MV-4-11 (cell line): ENCODE measurements around the gene LDLRAD2.

Experiments used
- DNase-seq: peaks from one replicate; lab custom pipeline; 2025; lab: John Stamatoyannopoulos, UW

LDLRAD2 gene

DNA sequence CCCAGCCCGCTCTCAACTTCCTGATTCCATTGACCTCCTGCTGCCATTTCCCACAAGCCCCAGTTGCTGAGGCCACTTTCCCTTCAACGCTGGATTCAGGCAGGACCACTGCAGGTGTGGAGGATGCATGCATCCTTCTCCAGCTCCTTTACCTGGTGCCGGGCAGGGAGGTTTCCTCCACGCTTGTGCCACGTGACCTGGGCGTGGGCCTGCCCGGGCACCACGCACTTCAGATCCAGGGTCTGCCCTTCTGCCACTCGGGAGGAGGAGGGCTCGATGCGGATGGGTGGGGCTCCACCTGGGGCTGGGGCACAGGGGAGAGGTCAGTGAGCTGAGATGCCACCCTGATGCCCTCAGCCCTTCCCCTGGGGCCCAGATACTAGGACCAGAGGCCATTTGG, 31.9 kb downstream of the LDLRAD2 start:
- no peak for DNase-seq

DNA sequence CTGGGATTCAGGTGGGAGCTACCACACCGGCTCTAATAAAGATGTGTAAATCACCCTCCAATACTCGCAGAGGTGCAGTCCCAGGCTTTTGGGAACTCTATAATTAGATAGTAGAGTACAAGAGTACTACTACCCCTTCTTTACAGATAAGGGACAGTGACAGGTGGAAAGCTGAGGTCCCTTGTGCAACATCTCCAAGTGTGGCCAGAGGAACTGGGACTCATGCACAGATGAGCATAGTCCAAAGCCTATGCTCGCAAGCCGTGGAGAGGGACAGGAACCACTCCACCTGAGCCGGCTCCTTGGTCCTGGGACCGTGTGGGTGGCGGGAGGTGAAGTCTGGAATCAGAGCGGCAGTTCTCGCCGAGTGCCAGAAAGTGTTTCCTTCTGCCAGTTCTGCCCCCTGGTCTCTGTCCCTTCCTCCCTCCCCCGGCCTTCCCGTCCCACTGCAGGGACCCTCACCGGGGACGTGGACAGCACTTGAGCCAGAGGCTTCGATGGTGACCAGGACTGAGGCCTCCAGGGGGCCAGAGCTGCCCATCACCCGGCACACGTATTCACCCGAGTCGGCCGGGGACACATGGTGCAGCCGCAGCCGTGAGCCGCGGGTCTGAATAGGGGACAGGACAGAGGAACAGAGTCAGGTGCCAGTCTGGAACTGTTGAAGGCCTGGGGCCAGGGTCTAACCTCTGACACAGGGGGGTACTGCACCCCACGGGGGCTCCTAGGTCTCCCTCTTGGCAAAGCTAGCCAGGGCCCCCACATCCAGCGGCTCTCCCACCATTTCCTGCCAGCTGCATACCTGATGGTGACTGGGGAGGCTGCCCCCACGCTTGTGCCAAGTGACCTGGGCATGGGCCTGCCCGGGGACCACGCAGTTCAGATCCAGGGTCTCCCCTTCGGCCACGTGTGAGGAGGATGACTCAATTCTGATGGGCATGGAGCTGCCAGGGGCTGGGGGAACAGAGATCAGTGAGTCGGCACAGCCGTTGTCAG, 33.9 kb downstream of the LDLRAD2 start:
- no peak for DNase-seq

DNA sequence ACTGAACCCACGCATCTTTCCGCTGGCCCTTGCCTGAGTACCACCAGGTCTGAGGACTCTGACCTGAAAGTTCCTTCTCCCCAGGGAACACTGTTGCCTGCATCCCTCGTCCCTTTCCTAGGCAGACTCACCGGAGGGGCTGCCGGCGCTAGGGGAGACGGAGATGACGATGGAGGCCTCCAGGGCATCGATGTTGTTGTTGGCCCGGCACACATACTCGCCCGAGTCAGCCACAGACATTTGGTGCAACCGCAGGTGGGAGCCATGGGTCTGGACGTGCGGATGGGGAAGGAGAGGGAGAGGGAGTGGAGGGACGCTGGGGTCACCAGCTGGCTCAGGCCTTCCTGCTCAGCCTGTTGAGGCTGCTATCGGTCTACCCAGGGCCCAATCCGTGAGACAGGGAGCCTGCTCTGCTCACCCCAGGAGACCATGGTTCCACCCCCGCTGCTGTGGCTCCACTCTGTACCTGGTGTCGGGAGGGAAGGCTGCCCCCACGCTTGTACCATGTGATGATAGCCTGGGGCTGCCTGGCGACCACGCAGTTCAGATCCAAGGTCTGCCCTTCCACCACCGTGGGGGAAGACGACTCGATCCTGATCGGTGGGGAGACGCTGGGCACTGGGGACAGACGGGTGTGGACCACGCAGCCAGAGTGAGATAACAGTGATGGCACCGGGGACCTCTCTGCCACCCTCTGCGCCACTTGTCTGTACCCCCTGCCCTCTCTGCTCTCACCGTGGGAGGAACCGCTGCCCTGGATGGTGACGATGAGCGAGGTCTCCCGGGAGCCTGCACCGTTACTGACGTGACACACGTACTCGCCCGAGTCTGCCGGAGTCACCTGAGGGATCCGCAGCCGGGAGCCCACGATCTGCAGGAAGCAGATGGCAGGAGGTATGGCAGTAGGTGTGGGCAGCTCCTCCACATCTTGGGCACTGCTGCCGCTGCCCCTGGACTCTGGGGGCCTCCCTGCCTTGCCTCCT, 35.4 kb downstream of the LDLRAD2 start:
- DNase-seq = no peak

DNA sequence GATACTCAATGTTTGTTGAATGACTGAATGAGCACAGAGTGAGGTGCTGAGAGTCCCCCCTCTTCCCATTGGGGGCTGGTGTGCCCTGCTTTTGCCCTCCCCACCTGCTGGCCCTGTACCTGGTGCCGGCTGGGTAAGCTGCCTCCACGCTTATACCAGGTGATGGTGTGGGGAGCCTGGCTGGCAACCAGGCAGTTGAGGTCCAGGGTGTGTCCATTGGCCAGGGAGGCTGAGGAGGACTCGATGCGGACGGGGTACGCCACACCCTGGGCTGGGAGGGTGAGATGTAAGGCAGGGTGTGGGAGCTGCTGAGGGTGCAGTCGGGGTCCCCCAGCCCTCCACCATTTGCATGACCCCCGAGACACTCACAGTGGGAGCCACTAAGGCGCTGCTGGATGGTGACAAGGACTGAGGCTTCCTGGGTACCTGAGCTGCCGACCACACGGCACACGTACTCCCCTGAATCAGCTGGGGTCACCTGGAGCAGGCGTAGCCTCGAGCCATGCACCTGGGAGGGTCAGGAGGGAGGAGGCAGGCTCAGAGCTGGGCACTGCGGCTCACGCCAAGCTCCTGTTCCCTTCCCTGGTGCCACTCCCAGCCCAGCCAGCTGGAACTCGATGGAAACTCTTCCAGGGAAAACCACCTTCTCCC, 36.6 kb downstream of the LDLRAD2 start:
- DNase-seq = no peak

DNA sequence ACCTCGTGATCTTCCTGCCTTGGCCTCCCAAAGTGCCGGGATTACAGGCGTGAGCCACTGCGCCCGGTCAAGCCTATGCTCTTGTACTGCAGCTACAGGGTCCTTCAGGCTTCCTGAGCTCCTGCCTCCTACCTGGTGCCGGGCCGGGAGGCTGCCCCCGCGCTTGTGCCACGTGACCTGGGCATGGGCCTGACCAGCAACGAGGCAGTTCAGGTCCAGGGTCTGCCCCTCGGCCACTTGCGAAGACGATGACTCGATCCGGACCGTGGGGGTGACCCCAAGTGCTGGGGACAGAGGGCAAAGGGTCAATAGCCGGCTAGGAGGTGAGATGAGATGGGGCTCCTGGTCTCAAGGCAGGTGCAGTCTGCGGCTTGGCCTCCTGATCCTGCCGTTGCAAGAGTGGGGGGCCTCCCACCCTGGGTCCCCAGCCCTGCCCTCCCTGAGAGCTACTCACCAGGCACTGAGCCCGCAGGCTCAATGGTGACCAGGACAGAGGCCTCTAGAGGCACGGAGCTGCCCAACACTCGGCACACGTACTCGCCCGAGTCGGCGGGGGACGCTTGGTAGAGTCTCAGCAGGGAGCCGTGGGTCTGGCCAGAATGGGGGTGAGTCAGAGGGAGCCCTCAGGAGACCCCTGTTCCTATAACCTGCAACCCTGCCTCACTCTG, 38.0 kb downstream of the LDLRAD2 start:
- no peak for DNase-seq

DNA sequence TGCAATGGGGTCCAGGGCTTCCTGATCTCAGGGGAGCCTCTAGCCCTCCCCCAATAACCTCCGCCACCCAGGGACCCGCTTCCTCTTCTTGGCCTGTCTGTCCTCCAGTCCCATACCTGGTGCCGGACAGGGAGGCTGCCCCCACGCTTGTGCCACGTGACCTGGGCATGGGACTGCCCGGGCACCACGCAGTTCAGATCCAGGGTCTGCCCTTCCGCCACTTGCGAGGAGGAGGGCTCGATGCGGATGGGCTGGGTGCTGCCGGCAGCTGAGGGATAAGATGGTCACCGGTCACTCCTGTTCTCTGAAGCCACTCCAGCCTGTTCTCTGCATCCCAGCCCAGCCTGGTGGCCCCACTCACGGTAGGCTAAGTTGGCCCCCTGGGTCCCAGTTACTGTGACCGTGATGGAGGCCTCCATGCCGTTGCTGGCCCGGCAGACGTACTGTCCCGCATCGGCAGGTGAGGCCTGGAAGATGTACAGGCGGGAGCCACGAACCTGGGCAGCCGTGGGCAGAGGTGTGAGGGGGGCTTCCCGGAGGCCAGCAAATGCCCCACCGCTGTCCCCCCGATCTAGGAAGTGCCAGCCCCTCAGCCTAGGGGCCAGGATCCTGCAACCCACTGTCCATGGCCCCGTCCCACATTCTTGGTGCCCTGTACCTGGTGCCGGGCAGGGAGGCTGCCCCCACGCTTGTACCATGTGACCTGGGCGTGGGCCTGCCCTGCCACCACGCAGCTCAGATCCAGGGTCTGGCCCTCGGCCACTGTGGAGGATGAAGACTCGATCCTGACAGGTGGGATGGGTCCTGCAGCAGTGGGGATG, 39.6 kb downstream of the LDLRAD2 start:
- no peak for DNase-seq

DNA sequence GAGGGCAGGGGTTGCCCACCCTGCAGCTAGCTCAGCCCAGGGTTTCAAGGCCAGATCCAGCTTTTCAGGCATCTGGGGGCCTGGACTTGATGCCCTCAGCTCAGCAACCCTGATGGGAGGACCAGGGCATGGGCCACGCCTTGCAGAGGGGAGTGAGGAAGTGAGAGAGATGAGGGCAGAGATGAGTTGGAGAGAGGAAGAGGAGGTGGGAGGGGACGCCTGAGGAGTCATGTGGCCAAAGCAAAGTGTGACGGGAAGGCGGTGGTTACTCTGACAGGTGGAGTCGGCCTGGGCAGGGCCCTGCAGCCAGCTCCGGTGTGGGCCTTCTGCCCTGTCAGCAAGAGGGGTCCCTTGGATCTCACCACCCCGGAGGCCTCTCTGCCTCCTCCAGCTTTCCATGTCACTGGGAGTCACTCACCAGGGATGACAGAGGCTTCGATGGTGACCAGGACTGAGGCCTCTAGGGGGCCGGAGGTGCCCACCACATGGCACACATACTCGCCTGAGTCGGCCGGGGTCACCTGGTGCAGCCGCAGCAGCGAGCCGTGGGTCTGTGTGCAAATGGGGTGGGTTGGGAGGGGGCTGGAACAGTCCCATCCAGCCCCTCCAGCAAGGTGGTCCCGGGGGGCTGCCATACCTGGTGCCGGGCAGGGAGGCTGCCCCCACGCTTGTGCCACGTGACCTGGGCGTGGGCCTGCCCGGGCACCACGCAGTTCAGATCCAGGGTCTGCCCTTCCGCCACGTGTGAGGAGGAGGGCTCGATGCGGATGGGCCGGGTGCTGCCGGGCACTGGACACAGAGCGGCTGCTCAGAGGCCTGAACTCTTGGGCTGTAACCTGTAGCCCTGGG, 40.4 kb downstream of the LDLRAD2 start:
- peak; percentile 74 for DNase-seq

DNA sequence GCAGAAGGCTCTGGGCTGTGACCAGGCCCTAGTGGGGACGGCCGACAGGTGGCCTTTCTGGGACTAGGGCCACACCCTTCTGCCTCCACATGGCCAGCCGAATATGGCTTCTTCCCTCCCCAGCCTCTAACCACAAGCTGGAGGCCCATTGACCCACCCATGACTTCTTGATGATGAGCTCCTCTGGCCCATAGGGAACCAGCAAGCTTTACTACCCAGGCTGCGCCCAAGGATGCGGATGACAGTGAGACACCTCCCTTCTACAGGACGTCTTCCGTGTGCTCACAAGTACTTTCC, 41.0 kb downstream of the LDLRAD2 start:
- DNase-seq = peak; percentile 20

DNA sequence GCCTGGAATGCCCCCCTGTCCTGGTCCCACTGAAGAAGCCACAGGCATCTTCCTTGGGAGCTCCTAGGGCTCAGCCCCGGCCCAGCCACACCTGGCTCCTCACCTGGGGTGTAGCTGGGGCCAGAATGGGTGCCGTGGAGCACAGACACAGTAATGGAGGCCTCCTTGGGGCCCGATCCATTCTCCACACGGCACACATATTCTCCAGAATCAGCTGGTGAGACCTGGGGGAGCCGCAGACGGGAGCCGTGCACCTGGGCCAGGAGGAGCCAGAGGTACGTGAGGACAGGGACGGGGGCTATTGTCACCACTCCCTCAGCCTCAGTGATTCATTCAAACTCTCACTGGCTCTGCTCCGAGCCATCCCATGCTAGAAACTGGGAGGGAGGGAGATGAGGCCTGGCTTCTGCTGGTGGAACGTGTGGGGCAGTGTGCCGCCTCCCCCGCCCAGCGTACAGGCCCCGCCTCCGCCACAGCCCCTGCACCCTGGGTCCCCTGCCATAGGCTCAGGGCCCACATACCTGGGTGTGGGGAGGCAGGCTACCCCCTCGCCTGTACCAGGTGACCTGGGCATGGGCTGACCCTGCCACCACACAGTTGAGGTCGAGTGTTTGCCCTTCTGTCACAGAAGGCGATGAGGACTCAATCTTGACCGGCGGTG, 42.2 kb downstream of the LDLRAD2 start:
- no peak for DNase-seq

DNA sequence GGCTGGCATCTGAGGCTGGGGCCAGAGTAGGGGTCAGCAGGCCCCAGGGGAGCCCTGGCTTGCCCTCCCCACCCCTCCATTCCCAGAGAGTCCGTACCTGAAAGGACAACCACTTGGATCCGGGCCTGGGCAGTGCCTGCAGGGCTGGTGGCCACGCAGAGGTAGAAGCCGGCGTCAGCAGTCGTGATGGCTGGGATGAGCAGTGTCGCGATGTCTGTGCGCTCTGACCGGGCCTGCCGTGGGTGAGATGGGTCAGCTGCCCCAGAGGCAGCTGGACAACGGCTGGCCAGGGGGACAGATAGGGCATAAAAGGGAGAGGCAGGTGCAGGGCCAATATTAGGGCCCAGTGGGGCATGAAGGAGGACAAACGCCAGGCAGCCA, 42.7 kb downstream of the LDLRAD2 start:
- DNase-seq = no peak

DNA sequence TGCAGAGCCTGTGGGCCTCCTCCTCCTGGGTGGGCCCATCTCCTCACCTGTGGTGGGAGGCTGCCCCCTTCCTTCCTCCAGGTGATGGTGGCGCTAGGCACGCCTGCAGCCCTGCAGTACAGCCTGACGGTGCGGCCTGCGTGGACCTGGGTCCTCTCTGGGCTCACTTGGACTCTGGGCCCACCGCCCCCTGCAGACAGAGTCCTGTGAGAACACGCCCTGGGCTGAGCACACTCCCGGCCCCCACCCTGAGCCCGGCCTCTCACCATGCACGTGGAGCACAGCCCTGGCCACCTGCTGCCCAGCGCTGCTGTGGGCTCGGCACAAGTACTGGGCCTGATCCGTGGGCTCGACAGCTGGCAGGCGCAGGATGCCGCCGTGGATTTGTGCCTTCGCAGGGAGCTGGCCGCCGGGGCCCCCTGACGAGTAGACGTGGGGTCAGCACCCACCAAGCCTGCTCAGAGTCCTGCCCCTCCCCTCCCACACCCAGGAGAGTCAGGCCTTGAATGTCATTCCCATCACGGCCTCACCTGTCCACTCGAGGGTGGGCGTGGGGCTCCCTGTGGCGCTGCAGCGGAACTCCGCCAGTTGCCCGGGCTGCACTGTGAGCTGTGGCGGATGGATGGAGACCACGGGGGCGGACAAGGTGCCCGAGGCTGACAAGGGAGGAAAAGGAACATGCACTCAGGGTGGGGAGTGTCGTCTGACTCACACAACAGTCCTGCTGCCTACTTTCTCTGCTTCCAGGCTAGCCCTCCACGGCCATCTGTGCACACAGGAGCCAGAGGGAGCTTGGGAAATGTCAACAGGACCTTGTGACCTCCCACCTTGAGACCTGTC, 43.4 kb downstream of the LDLRAD2 start:
- DNase-seq = peak; percentile 13

DNA sequence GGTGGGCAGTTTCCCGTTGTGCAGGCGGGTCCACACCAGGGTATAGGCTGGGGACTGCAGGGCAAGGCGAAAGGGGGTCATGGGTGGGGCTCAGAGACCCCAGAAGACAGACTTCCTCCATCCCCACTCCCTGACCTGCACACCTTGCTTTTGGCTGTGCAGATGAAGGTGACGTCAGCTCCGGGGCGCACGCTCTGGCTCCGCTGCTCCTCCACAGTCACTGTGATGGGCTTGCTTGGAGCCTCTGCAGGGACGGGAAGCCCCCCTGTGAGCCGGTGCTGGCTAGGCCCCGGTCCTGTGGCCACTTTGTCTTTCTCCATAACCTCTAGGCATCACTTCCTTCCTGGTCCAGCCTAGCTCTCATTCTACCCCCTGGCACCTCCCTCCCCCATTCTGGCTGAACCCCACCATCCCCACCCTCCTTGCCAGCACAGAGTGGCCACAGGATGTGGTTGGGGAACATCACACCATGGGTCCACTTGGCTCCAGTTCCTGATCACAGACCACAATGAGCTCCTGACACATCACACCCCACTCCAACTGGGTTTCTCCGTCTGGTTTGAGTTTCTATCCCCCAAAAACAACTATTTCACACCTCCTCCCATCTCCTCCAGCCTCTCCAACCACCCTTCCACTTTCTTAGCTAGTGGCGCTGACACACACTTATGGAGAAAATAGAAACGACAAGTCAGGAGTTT, 45.2 kb downstream of the LDLRAD2 start:
- DNase-seq = peak; percentile 94

DNA sequence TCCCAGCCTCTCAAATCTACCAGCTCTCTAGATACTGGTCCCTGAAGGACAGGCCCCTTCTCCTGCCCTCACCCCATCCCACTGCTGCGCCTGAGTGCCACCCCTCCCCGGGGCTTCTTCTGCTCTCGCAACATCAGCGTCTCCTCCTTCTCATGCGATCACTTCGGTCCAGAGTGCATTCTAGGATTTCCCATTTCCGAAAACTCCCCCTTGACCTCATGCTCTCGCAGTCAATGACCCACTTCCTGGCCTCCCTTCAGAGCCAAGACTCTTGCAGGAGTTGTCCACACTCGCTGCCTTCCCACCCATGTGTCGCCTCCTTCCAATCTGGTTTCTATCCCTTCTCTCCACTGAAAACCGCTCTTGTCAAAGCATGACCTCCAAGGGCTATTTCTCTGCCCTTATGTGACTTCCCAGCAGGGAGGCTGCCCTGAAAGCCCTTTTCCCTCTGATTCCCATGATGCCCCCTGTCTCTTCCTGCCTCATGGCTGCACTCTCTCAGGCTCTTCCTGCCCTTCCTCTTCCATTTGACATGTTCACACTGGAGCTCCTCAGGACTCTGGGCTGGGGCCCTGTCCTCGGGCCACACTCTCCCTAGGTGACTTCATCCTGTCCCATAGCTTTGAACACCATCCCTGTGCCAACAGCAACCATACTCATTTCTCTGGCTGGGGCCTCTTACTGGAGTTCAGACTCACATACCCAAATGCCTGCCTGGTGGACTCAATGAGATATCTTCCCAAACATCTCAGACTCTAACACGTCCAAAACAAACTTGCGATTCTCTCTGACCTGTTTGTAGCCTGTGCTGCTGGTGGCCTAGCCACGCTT, 46.0 kb downstream of the LDLRAD2 start:
- DNase-seq = peak; percentile 80

DNA sequence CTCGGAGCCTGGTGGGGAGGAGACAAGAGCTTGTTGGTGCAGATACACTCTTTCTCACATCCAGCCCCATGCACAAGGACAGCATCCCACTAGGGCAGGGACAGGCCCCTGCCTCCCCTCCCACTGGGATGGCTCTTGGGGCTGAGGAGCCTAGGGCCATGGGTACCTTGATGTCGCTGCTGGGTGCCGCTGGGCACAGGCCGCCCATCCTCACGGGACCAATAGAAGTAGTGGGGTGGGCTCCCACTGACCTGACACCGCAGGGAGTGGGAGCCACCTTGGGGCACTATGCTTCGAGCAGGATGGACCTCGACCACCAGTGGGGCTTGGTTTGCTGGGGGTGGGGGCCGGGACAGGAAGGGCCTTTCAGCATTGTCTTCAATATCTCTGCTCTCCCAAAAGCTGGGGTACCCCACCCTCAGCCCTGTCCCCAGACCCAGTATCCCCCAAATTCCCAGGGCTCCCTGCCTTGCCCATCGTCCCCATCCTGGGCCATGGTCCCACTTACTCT, 47.7 kb downstream of the LDLRAD2 start:
- no peak for DNase-seq

DNA sequence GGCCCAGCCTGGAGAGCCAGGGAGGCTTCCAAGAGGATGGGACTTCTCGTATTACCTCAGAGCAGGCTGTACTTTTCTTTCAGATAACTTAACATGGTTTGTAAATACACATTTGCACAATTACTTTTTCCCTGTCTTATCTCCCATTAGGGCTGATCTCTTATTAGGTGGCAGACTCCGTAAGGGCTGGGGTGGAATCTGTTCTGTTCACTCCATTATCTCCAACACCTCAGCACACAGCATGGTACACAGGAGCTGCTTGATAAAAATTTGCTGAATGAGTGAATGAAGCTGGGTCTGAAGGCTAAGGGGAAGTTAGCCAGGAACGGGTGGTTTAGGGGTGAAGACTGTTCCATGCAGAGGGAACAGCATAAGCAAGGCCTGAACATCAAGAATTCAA, 48.9 kb downstream of the LDLRAD2 start:
- no peak for DNase-seq

DNA sequence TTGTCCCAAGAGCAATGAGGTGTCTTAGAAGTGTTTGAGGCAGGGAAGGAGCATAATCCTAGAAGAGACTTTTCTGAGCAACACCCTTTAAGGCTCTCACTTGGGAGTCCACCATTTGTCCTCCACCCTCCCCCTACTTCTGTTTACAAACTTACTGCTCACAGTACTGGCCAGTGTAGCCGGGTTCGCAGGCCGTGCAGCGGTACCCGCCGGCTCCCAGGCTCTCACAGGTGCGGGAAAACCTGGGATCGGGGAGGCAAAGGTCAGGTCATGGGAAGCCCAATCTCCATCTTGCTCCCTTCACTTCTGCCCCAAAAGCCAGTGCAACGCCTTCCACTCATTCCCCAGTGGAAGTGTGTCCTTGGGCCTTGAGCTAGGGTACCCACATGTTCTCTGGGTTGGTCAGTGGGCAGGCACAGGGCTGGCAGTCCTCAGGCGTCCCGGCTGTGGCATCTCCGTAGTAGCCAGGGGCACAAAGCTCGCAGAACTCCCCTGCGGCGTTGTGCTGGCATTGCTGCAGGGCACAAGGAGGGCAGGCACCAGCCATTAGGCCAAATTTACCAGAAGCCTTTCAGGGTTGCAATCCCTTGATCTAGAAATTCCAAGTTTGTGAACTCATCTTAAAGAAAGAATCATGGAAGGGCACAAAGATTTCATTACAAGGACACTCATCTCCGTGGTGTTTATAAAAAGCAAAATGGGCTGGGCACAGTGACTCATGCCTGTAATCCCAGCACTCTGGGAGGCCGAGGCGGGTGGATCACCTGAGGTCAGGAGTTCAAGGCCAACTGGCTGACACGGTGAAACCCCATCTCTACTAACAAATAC, 49.8 kb downstream of the LDLRAD2 start:
- DNase-seq = no peak
